GM12878 (cell line): ENCODE measurements around the gene MRPL38.

Experiments used
- BRCA1 ChIP-seq: IDR thresholded peaks from 2 replicates; pipeline ENCODE4 v1.6.1; 2011; ENCODE audit warnings: low read depth, low read length, improper control_type of control experiment
- CREB1 ChIP-seq: IDR thresholded peaks from 2 replicates; pipeline ENCODE4 v1.6.1; 2012; ENCODE audit warnings: low read depth, mild to moderate bottlenecking, inconsistent platforms
- CTCF ChIP-seq, 3 experiments: IDR thresholded peaks in 2 of 3; conservative IDR thresholded peaks in 1 of 3; 2 replicates each; pipeline ENCODE4 v1.5.1; 2011; ENCODE audit warnings: low read depth in 3 of 3, low read length in 3 of 3, mild to moderate bottlenecking in 3 of 3, control low read depth in 2 of 3, moderate library complexity in 2 of 3, inconsistent platforms in 1 of 3, mixed read lengths in 1 of 3; ENCODE audit not compliant: control insufficient read depth in 2 of 3, insufficient read depth in 1 of 3; ENCODE audit errors: extremely low read depth in 1 of 3
- EP300 ChIP-seq, 2 experiments: fragments of 150-350 bp in 1 of 2; IDR thresholded peaks; 2 replicates each; pipeline ENCODE4 v1.6.1; 2011 to 2012; ENCODE audit warnings: low read depth in 2 of 2, low read length in 2 of 2, borderline replicate concordance in 1 of 2, improper control_type of control experiment in 1 of 2, inconsistent platforms in 1 of 2; ENCODE audit not compliant: control insufficient read depth in 1 of 2
- HCFC1 ChIP-seq: fragments of 150-350 bp; IDR thresholded peaks from 2 replicates; pipeline ENCODE4 v1.6.1; 2014; ENCODE audit warnings: low read length
- IRF3 ChIP-seq: fragments of 450-650 bp; IDR thresholded peaks from 2 replicates; pipeline ENCODE4 v1.6.1; 2014; ENCODE audit warnings: mild to moderate bottlenecking
- MYC ChIP-seq: IDR thresholded peaks from 2 replicates; pipeline ENCODE4 v1.6.1; 2011; ENCODE audit warnings: mild to moderate bottlenecking, low read length, moderate library complexity, inconsistent platforms; ENCODE audit not compliant: insufficient read depth, insufficient replicate concordance, insufficient read length, severe bottlenecking
- NBN ChIP-seq: fragments of 450-650 bp; IDR thresholded peaks from 2 replicates; pipeline ENCODE4 v1.6.1; 2016
- SKIL ChIP-seq: fragments of 450-650 bp; IDR thresholded peaks from 2 replicates; pipeline ENCODE4 v1.6.1; 2017; ENCODE audit warnings: mild to moderate bottlenecking, low read depth, inconsistent platforms; ENCODE audit not compliant: poor library complexity, severe bottlenecking
- SMARCA5 ChIP-seq: fragments of 450-650 bp; IDR thresholded peaks from 2 replicates; pipeline ENCODE4 v1.6.1; 2017; ENCODE audit warnings: mild to moderate bottlenecking
- TCF7 ChIP-seq: IDR thresholded peaks from 2 replicates; pipeline ENCODE4 v1.6.1; 2014; ENCODE audit warnings: antibody characterized with exemption, borderline replicate concordance
- YY1 ChIP-seq: IDR thresholded peaks from 2 replicates; pipeline ENCODE4 v1.6.1; 2011; ENCODE audit warnings: low read depth, mild to moderate bottlenecking, low read length
- ZBTB33 ChIP-seq: fragments of 450-650 bp; IDR thresholded peaks from 2 replicates; pipeline ENCODE4 v1.6.1; 2017; ENCODE audit warnings: mild to moderate bottlenecking

- TF ChIP-seq EP300 (IDR thresholded peaks at IDR 0.05; ENCODE audit: borderline replicate concordance in 1 of 2, control insufficient read depth in 1 of 2, low read depth in 2 of 2, low read length in 2 of 2) (no peak), HCFC1 (no peak), SMARCA5 (no peak), BRCA1 (no peak), NBN (no peak), SKIL (no peak), ZBTB33 (no peak), YY1 (no peak), TCF7 (no peak), CREB1 (no peak), MYC (no peak), IRF3 (no peak), CTCF (IDR thresholded peaks at IDR 0.05 in 2 of 3, conservative IDR thresholded peaks at IDR 0.05 in 1 of 3; ENCODE audit: control insufficient read depth in 2 of 3, extremely low read depth in 1 of 3, insufficient read depth in 1 of 3, low read depth in 3 of 3, low read length in 3 of 3) (no peak)
Measured at GRCh38 chr17:75932852-75933251, 28.2 kb upstream of the MRPL38 start.
